Common myeloid progenitor, CD34-positive (primary cell): ENCODE data around the gene ME2.

ENCODE experiments used
- CTCF ChIA-PET: fragments of 350-600 bp; sonication (Branson Sonifier 250); formaldehyde crosslinking; loops from one replicate; lab custom pipeline; 2021; ENCODE audit warnings: antibody characterized with exemption; lab: Charles Lee
- POLR2A ChIA-PET: fragments of 350-600 bp; sonication (Branson Sonifier 250); formaldehyde crosslinking; loops from one replicate; lab custom pipeline; 2021; ENCODE audit warnings: antibody characterized with exemption; lab: Charles Lee
- DNase-seq, 3 donors: peaks; one replicate each; pipeline versions ENCODE4 v3.0.0 to v3.0.0-alpha.2; 2013
- H3K27ac ChIP-seq, 2 experiments: 1 replicate in 1 of 2; 2 replicates in 1 of 2; pipeline ENCODE4 v1.7.0; 2013; ENCODE audit warnings: inconsistent platforms in 2 of 2, low read length in 2 of 2, mild to moderate bottlenecking in 2 of 2, low read depth in 1 of 2, moderate library complexity in 1 of 2; ENCODE audit not compliant: severe bottlenecking in 2 of 2, insufficient read depth in 1 of 2, poor library complexity in 1 of 2
- H3K27me3 ChIP-seq, 5 experiments: replicated peaks in 2 of 5; 1 replicate in 3 of 5; 2 replicates in 2 of 5; pipeline versions ENCODE4 v1.6.1 to v1.7.0; 2013; ENCODE audit warnings: low read length in 4 of 5, mild to moderate bottlenecking in 2 of 5, moderate library complexity in 2 of 5, inconsistent platforms in 1 of 5; ENCODE audit not compliant: insufficient read depth in 5 of 5, control insufficient read depth in 4 of 5
- H3K36me3 ChIP-seq, 4 experiments: 1 replicate in 2 of 4; 2 replicates in 2 of 4; pipeline versions ENCODE4 v1.6.1 to v1.7.0; 2013; ENCODE audit warnings: low read length in 3 of 4, control low read depth in 1 of 4, mild to moderate bottlenecking in 1 of 4; ENCODE audit not compliant: control insufficient read depth in 4 of 4, insufficient read depth in 4 of 4
- H3K4me1 ChIP-seq, 4 experiments: 1 replicate in 3 of 4; 2 replicates in 1 of 4; pipeline versions ENCODE4 v1.6.1 to v1.7.1; 2013; ENCODE audit warnings: low read length in 3 of 4, mild to moderate bottlenecking in 3 of 4, control low read depth in 1 of 4, inconsistent platforms in 1 of 4, moderate library complexity in 1 of 4; ENCODE audit not compliant: control insufficient read depth in 4 of 4, insufficient read depth in 4 of 4; ENCODE audit errors: control extremely low read depth in 1 of 4
- H3K4me3 ChIP-seq, 7 experiments: 1 replicate in 4 of 7; 2 replicates in 3 of 7; pipeline versions ENCODE4 v1.5.1 to v1.7.0; 2013; ENCODE audit warnings: mild to moderate bottlenecking in 7 of 7, low read length in 6 of 7, moderate library complexity in 6 of 7, inconsistent platforms in 2 of 7, low read depth in 2 of 7, control low read depth in 1 of 7; ENCODE audit not compliant: insufficient read depth in 4 of 7, control insufficient read depth in 1 of 7; ENCODE audit errors: extremely low read depth in 1 of 7
- H3K9me3 ChIP-seq, 5 experiments: 1 replicate in 4 of 5; 2 replicates in 1 of 5; pipeline versions ENCODE4 v1.6.1 to v1.7.1; 2013; ENCODE audit warnings: low read length in 4 of 5, mild to moderate bottlenecking in 2 of 5, inconsistent platforms in 1 of 5, low read depth in 1 of 5, moderate library complexity in 1 of 5; ENCODE audit not compliant: control insufficient read depth in 4 of 5, insufficient read depth in 2 of 5; ENCODE audit errors: control extremely low read depth in 1 of 5
- WGBS: methylation state at CpG from one replicate; pipeline ENCODE4 v1.1.5; 2013; ENCODE audit not compliant: insufficient coverage; 5-methylcytosine and 5-hydroxymethylcytosine counted together

ME2 gene

DNA sequence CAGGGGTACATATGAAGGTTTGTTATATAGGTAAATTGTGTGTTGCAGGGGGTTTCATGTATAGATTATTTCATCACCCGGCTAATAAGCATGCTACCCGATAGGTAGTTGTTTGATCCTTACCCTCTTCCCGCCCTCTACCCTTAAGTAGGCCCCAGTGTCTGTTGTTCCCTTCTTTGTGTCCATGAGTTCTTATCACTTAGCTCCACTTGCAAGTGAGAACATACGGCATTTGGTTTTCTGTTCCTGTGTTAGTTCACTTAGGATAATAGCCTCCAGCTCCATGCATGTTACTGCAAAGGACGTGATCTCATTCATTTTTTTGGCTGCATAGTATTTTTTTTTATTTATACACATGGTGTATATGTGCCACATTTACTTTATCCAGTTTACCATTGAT, 54.8 kb downstream of the ME2 start:
- no peak for DNase-seq
- CTCF ChIA-PET = no interaction called here
- POLR2A ChIA-PET = no interaction called here

DNA sequence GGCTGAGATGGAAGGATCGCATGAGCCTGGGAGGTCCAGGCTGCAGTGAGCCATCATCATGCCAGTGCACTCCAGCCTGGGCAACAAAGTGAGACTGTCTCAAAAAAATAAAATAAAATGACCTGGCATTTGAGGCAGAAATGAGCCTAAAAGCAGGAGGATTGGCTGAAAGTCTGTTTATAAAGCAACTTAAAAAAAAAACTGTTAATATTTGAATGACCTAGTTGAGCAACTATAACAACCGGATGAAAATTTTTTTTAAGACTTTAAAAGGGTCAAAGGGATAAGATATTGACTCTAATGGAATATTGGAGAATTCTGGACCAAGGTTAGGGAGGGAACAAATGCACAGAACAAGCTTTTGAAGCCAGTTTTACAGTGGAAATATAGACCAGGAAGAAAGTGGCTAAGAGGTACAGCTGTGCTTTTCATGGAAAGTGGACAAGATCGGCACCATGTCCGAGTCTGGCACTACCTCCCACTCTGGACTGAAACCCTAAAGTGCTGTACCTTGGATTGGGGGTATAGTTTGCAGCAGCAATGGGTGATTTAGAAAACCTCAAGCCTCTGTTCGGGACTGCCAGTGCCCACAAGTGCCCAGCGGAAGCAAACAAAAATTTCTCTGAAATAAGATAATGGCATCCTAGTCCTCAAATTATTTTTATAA, 55.8 kb downstream of the ME2 start:
- Histone ChIP-seq H3K27ac (no peak overlapping the region), H3K9me3 (no peaks in the 10 kb centered on the region), H3K4me1 (no peaks in the 10 kb centered on the region), H3K36me3 (peaks cover 11 to 27% (median 14%) of the 10 kb centered on the region in 4 experiments), H3K4me3 (no peak overlapping the region), H3K27me3 (no peaks in the 10 kb centered on the region)
- 100% methylated on average over 4 of the region's 6 CpGs for WGBS
- ChIA-PET POLR2A (interaction anchor here (0.7 kb wide), 1 partner anchor 11 kb away, joined by 3 read pairs; no protein-coding TSS in a partner anchor), CTCF (no interaction called here)
- no peak for DNase-seq

More for the DNA sequence above, 54.8 kb downstream of the ME2 start:
- no peaks in the 10 kb centered on the region for H3K9me3 ChIP-seq
- no peak overlapping the region for H3K4me3 ChIP-seq
- H3K4me1 ChIP-seq = no peaks in the 10 kb centered on the region
- 100% methylated on average over 3 of the region's 5 CpGs for WGBS
- peaks cover 11 to 22% (median 19%) of the 10 kb centered on the region in 4 experiments for H3K36me3 ChIP-seq
- H3K27ac ChIP-seq = no peak overlapping the region
- H3K27me3 ChIP-seq = no peaks in the 10 kb centered on the region

DNA sequence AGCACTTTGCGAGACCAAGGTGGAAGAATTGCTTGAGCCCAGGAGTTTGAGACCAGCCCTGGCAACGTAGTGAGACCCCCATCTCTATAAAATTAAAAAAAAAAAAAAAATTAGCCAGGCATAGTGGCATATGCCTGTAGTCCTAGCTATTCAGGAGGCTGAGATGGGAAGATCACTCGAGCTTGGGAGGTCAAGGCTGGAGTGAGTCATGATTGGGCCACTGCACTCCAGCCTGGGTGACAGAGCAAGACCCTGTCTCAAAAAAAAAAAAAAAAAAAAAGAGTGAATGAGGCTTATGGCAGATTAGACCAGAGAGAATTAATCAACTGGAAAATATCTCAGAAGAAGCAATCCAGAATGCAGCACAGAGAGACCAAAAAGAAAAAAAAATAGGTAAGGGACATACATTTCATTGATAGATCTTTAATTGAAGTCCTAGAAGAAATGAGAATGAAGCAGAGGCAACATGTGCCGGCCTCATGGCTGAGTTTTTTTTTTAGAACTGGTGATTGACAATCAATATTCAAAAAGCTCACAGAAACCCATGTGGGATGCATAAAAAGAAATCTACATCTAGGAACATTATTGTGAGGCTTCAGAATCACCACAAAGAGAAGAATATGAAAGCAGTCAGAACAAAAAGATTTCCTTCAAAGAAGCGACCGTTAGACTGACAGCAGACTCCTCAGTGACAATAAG, 56.7 kb downstream of the ME2 start:
- H3K36me3 ChIP-seq = peaks cover 11 to 36% (median 19%) of the 10 kb centered on the region in 4 experiments
- H3K4me3 ChIP-seq = no peak overlapping the region
- H3K27ac ChIP-seq = peak overlapping the region in 1 of 2 experiments; percentile 12
- WGBS = no CpG with 5 or more reads among the region's 6 CpGs
- no peak for DNase-seq
- no peaks in the 10 kb centered on the region for H3K4me1 ChIP-seq
- H3K27me3 ChIP-seq = no peaks in the 10 kb centered on the region
- ChIA-PET CTCF (interaction anchor here (1.2 kb wide), 1 partner anchor 31 kb away, joined by 3 read pairs; no protein-coding TSS in a partner anchor), POLR2A (interaction anchor here (0.7 kb wide), 1 partner anchor 10 kb away, joined by 3 read pairs; no protein-coding TSS in a partner anchor)
- H3K9me3 ChIP-seq = no peaks in the 10 kb centered on the region

DNA sequence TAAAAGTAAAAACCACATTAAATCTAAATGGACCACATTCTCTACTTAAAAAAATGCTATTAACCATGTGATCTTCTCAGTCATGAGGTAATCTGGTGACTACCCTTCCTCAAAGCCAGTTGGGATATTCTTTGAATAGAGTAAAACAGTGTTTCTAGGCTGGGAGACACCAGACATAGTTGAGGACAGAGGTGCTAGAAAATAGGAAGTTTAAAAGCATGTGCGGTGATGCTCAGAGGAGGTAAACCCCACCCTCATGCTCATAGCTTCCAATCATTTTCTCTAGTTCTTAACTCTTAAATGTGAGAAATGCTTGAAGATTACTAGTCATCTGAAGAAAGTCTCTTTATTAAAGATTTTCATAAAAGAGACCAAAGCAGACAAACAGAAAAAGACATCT, 58.3 kb downstream of the ME2 start:
- Histone ChIP-seq H3K27ac (no peak overlapping the region), H3K9me3 (no peaks in the 10 kb centered on the region), H3K4me1 (no peaks in the 10 kb centered on the region), H3K36me3 (peaks cover 12 to 36% (median 19%) of the 10 kb centered on the region in 4 experiments), H3K4me3 (no peak overlapping the region), H3K27me3 (no peaks in the 10 kb centered on the region)
- ChIA-PET CTCF (interaction anchor here (1.5 kb wide), 2 partner anchors 13 to 117 kb away, joined by 3 to 4 read pairs; no protein-coding TSS in a partner anchor), POLR2A (no interaction called here)
- no peak for DNase-seq
- no CpG with 5 or more reads among the region's 1 CpG for WGBS

DNA sequence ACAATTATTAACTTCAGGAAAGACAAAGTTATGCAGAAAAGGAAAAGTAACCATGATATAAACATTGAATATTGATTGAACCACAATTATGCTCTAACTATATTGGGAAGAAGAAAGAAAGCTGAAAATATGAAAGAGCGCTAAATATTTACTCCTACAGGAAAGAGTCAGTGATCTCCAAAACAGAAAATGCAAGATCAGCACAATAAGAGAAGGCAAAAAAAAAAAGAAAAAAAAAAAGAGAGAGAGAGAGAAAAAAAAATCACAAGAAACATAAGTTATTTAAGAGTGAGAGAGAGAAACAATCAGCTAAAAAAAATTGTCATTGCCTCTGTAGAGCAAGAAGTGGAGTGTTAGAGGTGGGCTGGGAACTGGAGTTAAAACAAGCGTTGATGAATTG, 60.0 kb downstream of the ME2 start:
- Histone ChIP-seq H3K27ac (no peak overlapping the region), H3K9me3 (no peaks in the 10 kb centered on the region), H3K36me3 (peaks cover 7 to 31% (median 16%) of the 10 kb centered on the region in 4 experiments), H3K4me3 (no peak overlapping the region), H3K4me1 (no peaks in the 10 kb centered on the region), H3K27me3 (no peaks in the 10 kb centered on the region)
- DNase-seq = no peak
- POLR2A ChIA-PET = no interaction called here
- WGBS = no CpG with 5 or more reads among the region's 2 CpGs
- CTCF ChIA-PET = no interaction called here

DNA sequence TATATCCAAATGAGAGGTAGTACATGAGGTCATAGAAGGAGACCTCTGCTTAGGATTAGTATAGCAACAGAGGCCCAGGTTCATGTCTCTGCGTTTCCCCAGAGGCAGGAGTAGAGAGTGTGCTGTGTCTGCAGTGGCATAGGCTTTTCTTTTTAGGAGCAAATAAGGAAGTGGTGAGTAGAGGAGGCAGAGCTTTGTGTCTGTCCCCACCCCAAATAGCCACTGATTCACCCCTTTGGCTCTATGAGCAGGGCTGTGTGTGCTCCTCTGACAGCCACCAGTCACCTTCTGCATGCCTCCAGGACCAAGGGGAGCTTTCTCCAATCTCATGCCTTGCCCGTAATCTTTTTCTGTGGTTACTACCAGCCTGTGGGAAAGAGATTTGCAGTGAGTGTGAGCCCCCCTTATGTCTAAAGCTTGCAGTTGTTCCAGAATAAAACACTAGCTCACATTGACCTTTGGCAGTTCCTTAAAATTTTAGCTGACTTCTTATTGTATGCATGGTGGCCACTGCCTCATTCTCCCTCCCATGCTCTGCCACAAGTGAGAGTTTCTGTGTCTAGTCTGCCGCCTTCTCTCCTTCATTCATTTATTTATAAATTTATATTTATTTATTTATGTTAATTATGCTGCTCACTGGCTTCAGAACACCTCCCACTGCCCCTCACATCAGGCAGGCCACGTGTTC, 65.5 kb downstream of the ME2 start:
- peak in 2 of 3 donors; percentile 13 to 40 for DNase-seq
- H3K27ac ChIP-seq = no peak overlapping the region
- CTCF ChIA-PET = no interaction called here
- peaks cover 8 to 32% (median 20%) of the 10 kb centered on the region in 4 experiments for H3K36me3 ChIP-seq
- WGBS = 97% methylated on average over 3 of the region's 4 CpGs
- POLR2A ChIA-PET = interaction anchor here (0.7 kb wide), 1 partner anchor 136 kb away, joined by 3 read pairs; no protein-coding TSS in a partner anchor
- H3K4me1 ChIP-seq = no peaks in the 10 kb centered on the region
- no peaks in the 10 kb centered on the region for H3K27me3 ChIP-seq
- H3K4me3 ChIP-seq = no peak overlapping the region
- H3K9me3 ChIP-seq = no peaks in the 10 kb centered on the region
